GM12892 (cell line): Measurements from ENCODE around the gene SMIM38.

Source experiments
- POLR2A ChIP-seq: IDR thresholded peaks from 2 replicates; pipeline ENCODE4 v1.6.1; 2011; ENCODE audit warnings: low read depth, low read length, control low read depth
- POLR2AphosphoS5 ChIP-seq: IDR thresholded peaks from 2 replicates; pipeline ENCODE4 v1.6.1; 2011; ENCODE audit warnings: low read depth, low read length, control low read depth
- TAF1 ChIP-seq: IDR thresholded peaks from 2 replicates; pipeline ENCODE4 v1.6.1; 2011; ENCODE audit warnings: low read depth, mild to moderate bottlenecking, control low read depth, low read length, borderline replicate concordance

GRCh38 chr11:69154211-69154913 lies 1.4 kb upstream of the SMIM38 start:
- no peak for TF ChIP-seq POLR2A
- TF ChIP-seq POLR2AphosphoS5, result no peak
- TF ChIP-seq TAF1, result no peak
